Transverse colon (tissue), 4 donors: ENCODE results near the gene ERF. TPM values are rescaled to one million over a fixed set of nuclear protein-coding genes. Genes with fewer than 3 reads are reported as not detected.

ENCODE experiments used
- DNase-seq: peaks from one replicate; pipeline ENCODE4 v3.0.0-alpha.2; 2019
- H3K27ac ChIP-seq, 4 donors: fragments of 200-600 bp; sonication (generic); 2 replicates each; pipeline ENCODE4 v1.5.1; 2016 to 2018; ENCODE audit warnings: inconsistent platforms in 4 of 4
- H3K27me3 ChIP-seq: fragments of 200-600 bp; sonication (generic); 2 replicates; pipeline ENCODE4 v1.5.1; 2017; ENCODE audit warnings: inconsistent platforms
- H3K36me3 ChIP-seq, 4 donors: fragments of 200-600 bp; sonication (generic); 2 replicates each; pipeline ENCODE4 v1.5.1; 2017 to 2019; ENCODE audit warnings: inconsistent platforms in 4 of 4
- H3K4me1 ChIP-seq, 4 donors: fragments of 200-600 bp; sonication (generic); 2 replicates each; pipeline ENCODE4 v1.5.1; 2017 to 2020; ENCODE audit warnings: inconsistent platforms in 4 of 4
- H3K4me3 ChIP-seq, 4 donors: fragments of 200-600 bp; sonication (generic); 1 replicate in 1 of 4; 2 replicates in 3 of 4; pipeline versions ENCODE4 v1.5.1 to v1.6.1; 2017 to 2019; ENCODE audit warnings: inconsistent platforms in 4 of 4
- H3K9me3 ChIP-seq, 2 donors: fragments of 200-600 bp; sonication (generic); 2 replicates each; pipeline ENCODE4 v1.5.1; 2017 to 2019; ENCODE audit warnings: inconsistent platforms in 2 of 2
- EP300 ChIP-seq: sonication (generic); formaldehyde crosslinking; IDR thresholded peaks from one replicate; pipeline ENCODE4 v1.6.1; 2017; ENCODE audit warnings: antibody characterized with exemption, low read depth
- POLR2A ChIP-seq: fragments of 450-650 bp; IDR thresholded peaks from one replicate; pipeline ENCODE4 v1.6.1; 2016; ENCODE audit warnings: antibody characterized with exemption, mild to moderate bottlenecking, moderate library complexity
- POLR2AphosphoS5 ChIP-seq, 3 donors: sonication (generic); formaldehyde crosslinking; IDR thresholded peaks; one replicate each; pipeline ENCODE4 v1.6.1; 2016; ENCODE audit warnings: antibody characterized with exemption in 3 of 3
- WGBS, 2 donors: methylation state at CpG; one replicate each; pipeline ENCODE4 v1.1.5; 2018; ENCODE audit warnings: low coverage in 1 of 2; 5-methylcytosine and 5-hydroxymethylcytosine counted together
- in situ Hi-C, 4 donors: fragments of 200-750 bp; cut with MboI; loops; one replicate each; pipeline versions ENCODE4 v1.15.0 to v1.15.1; 2017; ENCODE audit warnings: low sequenced_read_pairs in 3 of 4, low pct_ligation_motif_present in 1 of 4, low pct_unique_long_range_greater_than_20kb in 1 of 4
- intact Hi-C: fragments of 100-400 bp; cut with DNase I; formaldehyde crosslinking; loops from one replicate; pipeline ENCODE4 v1.15.1; 2023; ENCODE audit warnings: low total_unique reads
- total RNA-seq, 4 donors: library from RNA; depleted of rRNA; stranded (reverse); fragments of >200 nt; gene quantifications; one replicate each; pipeline ENCODE4 v1.1.0, GENCODE V29; 2016
- TF ChIP-seq, protein P1 (sequence below), 5 experiments: fragments of 200-600 bp in 3 of 5; fragments of 450-650 bp in 2 of 5; sonication (generic) in 3 of 5; IDR thresholded peaks; 1 replicate in 2 of 5; 2 replicates in 3 of 5; pipeline ENCODE4 v1.5.1; 2016 to 2017; ENCODE audit warnings: antibody characterized with exemption in 5 of 5, inconsistent platforms in 3 of 5, mild to moderate bottlenecking in 2 of 5, moderate library complexity in 1 of 5

Gene ERF
- total RNA-seq, 4 donors from 2014 or later = 20.9 to 67.3 (median 30.5) TPM

DNA sequence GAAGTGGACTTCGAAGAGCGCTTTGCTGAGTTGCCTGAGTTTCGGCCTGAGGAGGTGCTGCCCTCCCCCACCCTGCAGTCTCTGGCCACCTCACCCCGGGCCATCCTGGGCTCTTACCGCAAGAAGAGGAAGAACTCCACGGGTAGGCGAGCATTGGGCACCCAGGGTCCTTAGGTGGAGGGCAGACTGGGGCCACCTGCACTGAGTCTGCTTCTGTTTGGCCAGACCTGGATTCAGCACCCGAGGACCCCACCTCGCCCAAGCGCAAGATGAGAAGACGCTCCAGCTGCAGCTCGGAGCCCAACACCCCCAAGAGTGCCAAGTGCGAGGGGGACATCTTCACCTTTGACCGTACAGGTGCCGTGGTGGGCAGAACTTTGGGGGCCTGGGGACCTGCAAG is 39.0 kb upstream of the ERF start:
- no peaks in the 10 kb centered on the region for H3K9me3 ChIP-seq
- H3K36me3 ChIP-seq = peaks cover 0 to 31% (median 3%) of the 10 kb centered on the region in 4 donors
- 95% methylated on average over 13 of the region's 15 CpGs; no CpG with 5 or more reads in 1 of the 2 donors for WGBS, 2 donors
- no peak for DNase-seq
- in situ Hi-C loops (loop anchor here in 2 of 4 donors (10.0 kb wide), 1 partner anchor 159 kb away; the partner anchor contains the start of gene POU2F2 (in 2 of the 2)), intact Hi-C loops (no loop called here)
- no peaks in the 10 kb centered on the region for H3K27me3 ChIP-seq
- no peak overlapping the region for H3K27ac ChIP-seq
- no peak for TF ChIP-seq POLR2A
- no peak for TF ChIP-seq EP300
- no peak for TF ChIP-seq POLR2AphosphoS5 (IDR thresholded peaks at IDR 0.05)
- peaks cover 0 to 17% (median 9%) of the 10 kb centered on the region in 4 donors for H3K4me1 ChIP-seq
- no peak overlapping the region for H3K4me3 ChIP-seq

DNA sequence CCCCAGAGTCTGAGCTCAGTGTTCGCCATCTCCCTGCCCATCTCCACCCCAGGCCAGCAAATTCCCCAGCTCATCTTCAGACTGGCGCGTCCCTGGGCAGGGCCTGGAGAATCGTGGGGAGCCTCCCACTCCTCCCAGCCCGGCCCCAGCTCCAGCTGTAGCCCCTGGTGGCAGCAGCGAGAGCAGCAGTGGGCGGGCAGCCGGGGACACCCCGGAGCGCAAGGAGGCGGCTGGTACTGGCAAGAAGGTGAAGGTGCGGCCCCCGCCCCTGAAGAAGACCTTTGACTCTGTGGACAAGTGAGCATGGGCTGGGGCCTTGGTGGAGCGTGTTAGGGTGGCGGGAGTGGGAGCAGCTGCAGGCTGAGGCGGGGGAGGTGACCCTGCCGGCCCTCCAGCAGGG is 38.6 kb upstream of the ERF start:
- Histone ChIP-seq H3K9me3 (no peaks in the 10 kb centered on the region), H3K36me3 (peaks cover 0 to 33% (median 4%) of the 10 kb centered on the region in 4 donors), H3K27ac (no peak overlapping the region), H3K4me3 (no peak overlapping the region), H3K4me1 (peaks cover 0 to 17% (median 9%) of the 10 kb centered on the region in 4 donors), H3K27me3 (no peaks in the 10 kb centered on the region)
- TF ChIP-seq POLR2A (no peak), EP300 (no peak), POLR2AphosphoS5 (IDR thresholded peaks at IDR 0.05) (no peak)
- TF ChIP-seq, protein P1, sequence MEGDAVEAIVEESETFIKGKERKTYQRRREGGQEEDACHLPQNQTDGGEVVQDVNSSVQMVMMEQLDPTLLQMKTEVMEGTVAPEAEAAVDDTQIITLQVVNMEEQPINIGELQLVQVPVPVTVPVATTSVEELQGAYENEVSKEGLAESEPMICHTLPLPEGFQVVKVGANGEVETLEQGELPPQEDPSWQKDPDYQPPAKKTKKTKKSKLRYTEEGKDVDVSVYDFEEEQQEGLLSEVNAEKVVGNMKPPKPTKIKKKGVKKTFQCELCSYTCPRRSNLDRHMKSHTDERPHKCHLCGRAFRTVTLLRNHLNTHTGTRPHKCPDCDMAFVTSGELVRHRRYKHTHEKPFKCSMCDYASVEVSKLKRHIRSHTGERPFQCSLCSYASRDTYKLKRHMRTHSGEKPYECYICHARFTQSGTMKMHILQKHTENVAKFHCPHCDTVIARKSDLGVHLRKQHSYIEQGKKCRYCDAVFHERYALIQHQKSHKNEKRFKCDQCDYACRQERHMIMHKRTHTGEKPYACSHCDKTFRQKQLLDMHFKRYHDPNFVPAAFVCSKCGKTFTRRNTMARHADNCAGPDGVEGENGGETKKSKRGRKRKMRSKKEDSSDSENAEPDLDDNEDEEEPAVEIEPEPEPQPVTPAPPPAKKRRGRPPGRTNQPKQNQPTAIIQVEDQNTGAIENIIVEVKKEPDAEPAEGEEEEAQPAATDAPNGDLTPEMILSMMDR (IDR thresholded peaks at IDR 0.05) = no peak
- in situ Hi-C loops (loop anchor here in 2 of 4 donors (10.0 kb wide), 1 partner anchor 159 kb away; the partner anchor contains the start of gene POU2F2 (in 2 of the 2)), intact Hi-C loops (no loop called here)
- DNase-seq = no peak
- 88% methylated on average over 17 of the region's 17 CpGs; no CpG with 5 or more reads in 1 of the 2 donors for WGBS, 2 donors

DNA sequence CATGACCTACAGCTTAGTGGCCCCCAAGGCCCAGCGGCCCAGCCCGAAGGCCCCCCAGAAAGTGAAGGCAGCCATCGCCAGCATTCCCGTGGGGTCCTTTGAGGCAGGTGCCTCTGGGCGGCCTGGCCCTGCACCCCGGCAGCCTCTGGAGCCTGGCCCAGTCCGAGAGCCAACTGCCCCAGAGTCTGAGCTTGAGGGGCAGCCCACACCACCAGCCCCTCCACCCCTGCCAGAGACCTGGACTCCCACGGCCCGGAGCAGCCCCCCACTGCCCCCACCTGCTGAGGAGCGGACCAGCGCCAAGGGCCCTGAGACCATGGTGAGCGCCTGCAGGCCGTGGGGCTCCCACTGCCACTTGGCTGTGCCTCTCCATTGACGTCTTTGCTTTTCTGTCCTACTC is 38.0 kb upstream of the ERF start:
- Histone ChIP-seq H3K9me3 (no peaks in the 10 kb centered on the region), H3K36me3 (peaks cover 0 to 33% (median 4%) of the 10 kb centered on the region in 4 donors), H3K4me1 (peaks cover 0 to 17% (median 9%) of the 10 kb centered on the region in 4 donors), H3K27me3 (no peaks in the 10 kb centered on the region), H3K4me3 (no peak overlapping the region), H3K27ac (no peak overlapping the region)
- in situ Hi-C loops (loop anchor here in 2 of 4 donors (10.0 kb wide), 1 partner anchor 158 kb away; the partner anchor contains the start of gene POU2F2 (in 2 of the 2)), intact Hi-C loops (no loop called here)
- WGBS, 2 donors = 96 to 100% methylated on average over 2 to 10 of the region's 14 CpGs
- DNase-seq = no peak
- no peak for TF ChIP-seq EP300
- TF ChIP-seq, protein P1 (IDR thresholded peaks at IDR 0.05) = no peak
- TF ChIP-seq POLR2A = no peak
- TF ChIP-seq POLR2AphosphoS5 (IDR thresholded peaks at IDR 0.05) = no peak

DNA sequence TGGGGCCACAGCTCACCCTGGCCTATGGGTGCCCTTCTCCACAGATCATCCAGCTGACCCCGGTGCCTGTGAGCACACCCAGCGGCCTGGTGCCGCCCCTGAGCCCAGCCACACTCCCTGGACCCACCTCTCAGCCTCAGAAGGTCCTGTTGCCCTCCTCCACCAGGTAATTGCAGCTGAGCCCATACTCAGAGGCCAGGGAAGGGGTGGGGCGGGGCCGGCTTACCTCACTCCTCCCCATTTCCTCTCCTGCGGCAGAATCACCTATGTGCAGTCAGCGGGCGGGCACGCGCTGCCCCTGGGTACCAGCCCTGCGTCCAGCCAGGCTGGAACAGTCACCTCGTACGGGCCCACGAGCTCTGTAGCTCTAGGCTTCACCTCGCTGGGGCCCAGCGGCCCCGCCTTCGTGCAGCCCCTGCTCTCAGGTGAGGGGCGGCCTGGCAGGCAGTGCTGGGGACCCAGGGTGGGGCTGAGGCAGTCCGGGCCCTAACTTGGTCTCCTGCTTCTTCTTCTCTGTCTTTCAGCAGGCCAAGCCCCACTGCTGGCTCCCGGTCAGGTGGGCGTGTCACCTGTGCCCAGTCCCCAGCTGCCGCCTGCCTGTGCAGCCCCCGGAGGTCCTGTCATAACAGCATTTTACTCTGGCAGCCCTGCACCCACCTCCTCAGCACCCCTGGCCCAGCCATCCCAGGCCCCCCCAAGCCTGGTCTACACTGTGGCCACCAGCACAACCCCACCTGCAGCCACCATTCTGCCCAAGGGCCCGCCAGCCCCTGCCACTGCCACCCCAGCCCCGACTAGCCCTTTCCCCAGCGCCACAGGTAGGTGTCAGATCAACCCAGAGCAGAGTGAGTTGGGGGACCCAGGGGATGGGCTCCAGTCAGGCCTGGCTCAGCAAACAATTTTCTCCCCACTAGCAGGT is 37.4 kb upstream of the ERF start:
- H3K4me1 ChIP-seq = peaks cover 0 to 17% (median 9%) of the 10 kb centered on the region in 4 donors
- WGBS, 2 donors = 80% methylated on average over 15 of the region's 27 CpGs; no CpG with 5 or more reads in 1 of the 2 donors
- H3K9me3 ChIP-seq = no peaks in the 10 kb centered on the region
- H3K36me3 ChIP-seq = peaks cover 0 to 33% (median 4%) of the 10 kb centered on the region in 4 donors
- TF ChIP-seq, protein P1 (IDR thresholded peaks at IDR 0.05) = no peak
- TF ChIP-seq POLR2AphosphoS5 (IDR thresholded peaks at IDR 0.05) (no peak), POLR2A (no peak), EP300 (no peak)
- H3K4me3 ChIP-seq = no peak overlapping the region
- H3K27me3 ChIP-seq = no peaks in the 10 kb centered on the region
- peak; percentile 50 for DNase-seq
- in situ Hi-C loops (loop anchor here in 2 of 4 donors (10.0 kb wide), 1 partner anchor 158 kb away; the partner anchor contains the start of gene POU2F2 (in 2 of the 2)), intact Hi-C loops (no loop called here)
- H3K27ac ChIP-seq = peak overlapping the region in 1 of 4 donors; percentile 25
